Endothelial cell of umbilical vein (primary cell): Measurements from ENCODE around the gene TAF1A. TPM values are rescaled to one million over a fixed set of nuclear protein-coding genes. Genes with fewer than 3 reads are reported as not detected.

ENCODE experiments used
- BruUV-seq: library from RNA; stranded (reverse); fragments of 400-500 nt; replicated peaks from 2 replicates; lab custom pipeline; 2021; lab: Mats Ljungman, UMichigan
- CTCF ChIA-PET: fragments of 300-600, 350-600 bp; sonication (Branson Sonifier 250); formaldehyde crosslinking; loops from one replicate; lab custom pipeline; 2021; ENCODE audit warnings: antibody characterized with exemption, inconsistent platforms; lab: Charles Lee
- POLR2A ChIA-PET: fragments of 300-600, 350-600 bp; sonication (Branson Sonifier 250); formaldehyde crosslinking; loops from one replicate; lab custom pipeline; 2021; ENCODE audit warnings: antibody characterized with exemption, inconsistent platforms; lab: Charles Lee
- DNase-seq: peaks from one replicate; pipeline ENCODE4 v3.0.0-alpha.2; 2011; ENCODE audit warnings: low read depth, low spot score
- FAIRE-seq: peaks from 2 replicates; lab custom pipeline; 2011; peaks lifted over from hg19 to GRCh38; lab: Jason Lieb, UNC
- H2AFZ ChIP-seq: 2 replicates; pipeline ENCODE4 v1.6.0; 2012; ENCODE audit warnings: low read depth, low read length, control low read depth, inconsistent platforms
- H3K27ac ChIP-seq: 2 replicates; pipeline ENCODE4 v1.5.1; 2011; ENCODE audit warnings: low read depth, mild to moderate bottlenecking, control low read depth, low read length, moderate library complexity; ENCODE audit not compliant: insufficient read depth
- H3K27me3 ChIP-seq, 2 experiments: 2 replicates each; pipeline versions ENCODE4 v1.6.0 to v1.6.1; 2011; ENCODE audit warnings: low read length in 2 of 2, mixed read lengths in 1 of 2; ENCODE audit not compliant: control insufficient read depth in 2 of 2, insufficient read depth in 2 of 2
- H3K36me3 ChIP-seq, 2 experiments: 2 replicates in 1 of 2; 3 replicates in 1 of 2; pipeline ENCODE4 v1.5.1; 2011; ENCODE audit warnings: low read length in 2 of 2, mild to moderate bottlenecking in 1 of 2, moderate library complexity in 1 of 2; ENCODE audit not compliant: control insufficient read depth in 2 of 2, insufficient read depth in 2 of 2; ENCODE audit errors: extremely low read depth in 1 of 2
- H3K4me1 ChIP-seq: 3 replicates; pipeline ENCODE4 v1.5.1; 2011; ENCODE audit warnings: mild to moderate bottlenecking, low read length; ENCODE audit not compliant: control insufficient read depth, insufficient read depth; ENCODE audit errors: extremely low read depth
- H3K4me2 ChIP-seq: 2 replicates; pipeline ENCODE4 v1.6.1; 2011; ENCODE audit warnings: low read length, control low read depth, mixed read lengths; ENCODE audit not compliant: insufficient read depth
- H3K4me3 ChIP-seq, 3 experiments: fragments of 200-600 bp in 1 of 3; sonication (generic), shearing (Covaris generic) in 1 of 3; replicated peaks in 1 of 3; 2 replicates each; pipeline ENCODE4 v1.5.1; 2011 to 2016; ENCODE audit warnings: control low read depth in 3 of 3, low read length in 3 of 3, mild to moderate bottlenecking in 2 of 3, inconsistent platforms in 1 of 3, low read depth in 1 of 3, moderate library complexity in 1 of 3; ENCODE audit not compliant: insufficient read depth in 1 of 3
- H3K79me2 ChIP-seq: 2 replicates; pipeline ENCODE4 v1.6.0; 2012; ENCODE audit warnings: low read length, inconsistent platforms; ENCODE audit not compliant: control insufficient read depth, insufficient read depth
- H3K9ac ChIP-seq: replicated peaks from 2 replicates; pipeline ENCODE3; 2011; ENCODE audit warnings: low read length, control low read depth; ENCODE audit not compliant: insufficient read depth; ENCODE audit errors: extremely low read depth
- H3K9me1 ChIP-seq: replicated peaks from 3 replicates; pipeline ENCODE4 v1.6.0; 2011; ENCODE audit warnings: mild to moderate bottlenecking, low read length; ENCODE audit not compliant: control insufficient read depth, insufficient read depth; ENCODE audit errors: extremely low read depth
- H3K9me3 ChIP-seq: replicated peaks from 2 replicates; pipeline ENCODE4 v1.5.1; 2012; ENCODE audit warnings: low read length, inconsistent platforms; ENCODE audit not compliant: control insufficient read depth, insufficient read depth
- H4K20me1 ChIP-seq: replicated peaks from 2 replicates; pipeline ENCODE3; 2011; ENCODE audit warnings: mild to moderate bottlenecking, low read length; ENCODE audit not compliant: control insufficient read depth, insufficient read depth; ENCODE audit errors: extremely low read depth
- FOS ChIP-seq: IDR thresholded peaks from 2 replicates; pipeline ENCODE4 v1.6.1; 2011; ENCODE audit warnings: mild to moderate bottlenecking, low read length, moderate library complexity, borderline replicate concordance; ENCODE audit not compliant: insufficient read depth
- GATA2 ChIP-seq: IDR thresholded peaks from 2 replicates; pipeline ENCODE4 v1.7.0; 2011; ENCODE audit warnings: low read depth, mild to moderate bottlenecking, moderate library complexity, mixed read lengths, low read length; ENCODE audit not compliant: insufficient read length, insufficient read depth
- JUN ChIP-seq: IDR thresholded peaks from 2 replicates; pipeline ENCODE4 v1.6.1; 2011; ENCODE audit warnings: borderline replicate concordance, low read depth; ENCODE audit not compliant: insufficient read length, insufficient read depth
- MYC ChIP-seq: IDR thresholded peaks from one replicate; pipeline ENCODE4 v1.6.1; 2011; ENCODE audit warnings: mild to moderate bottlenecking, low read depth, low read length
- POLR2AphosphoS5 ChIP-seq: IDR thresholded peaks from 2 replicates; pipeline ENCODE4 v1.6.1; 2012; ENCODE audit warnings: low read depth, mild to moderate bottlenecking, control low read depth, low read length, moderate library complexity; ENCODE audit not compliant: insufficient read depth
- dilution Hi-C: fragments of 300-500 bp; cut with MboI; formaldehyde crosslinking; loops from one replicate; pipeline ENCODE4 v1.15.0; 2019; ENCODE audit warnings: low sequenced_read_pairs; ENCODE audit not compliant: extremely low pct_ligation_motif_present
- intact Hi-C: fragments of 100-400 bp; cut with micrococcal nuclease; formaldehyde crosslinking; loops from one replicate; pipeline ENCODE4 v1.10.0; 2022
- polyA plus RNA-seq, 4 experiments: library from polyadenylated mRNA; depleted of rRNA in 3 of 4; stranded (reverse) in 3 of 4; unstranded in 1 of 4; fragments of >200 nt; gene quantifications; 2 replicates each; pipeline versions ENCODE4 v1.2.1 to v1.2.3, GENCODE V29; 2011 to 2012; ENCODE audit warnings: missing spikeins in 1 of 4
- total RNA-seq: library from RNA; stranded (reverse); gene quantifications from 2 replicates; pipeline ENCODE4 v1.2.3, GENCODE V29; 2021
- TF ChIP-seq, protein P1 (sequence below): IDR thresholded peaks from 2 replicates; pipeline ENCODE4 v1.6.1; 2011; ENCODE audit not compliant: insufficient read depth, insufficient read length

TAF1A gene
- total and polyA plus RNA-seq, 2 donors (not counting 3 experiments of a cell fraction or from before 2014, with no cell fraction given), result 1.3 to 5.3 TPM

DNA sequence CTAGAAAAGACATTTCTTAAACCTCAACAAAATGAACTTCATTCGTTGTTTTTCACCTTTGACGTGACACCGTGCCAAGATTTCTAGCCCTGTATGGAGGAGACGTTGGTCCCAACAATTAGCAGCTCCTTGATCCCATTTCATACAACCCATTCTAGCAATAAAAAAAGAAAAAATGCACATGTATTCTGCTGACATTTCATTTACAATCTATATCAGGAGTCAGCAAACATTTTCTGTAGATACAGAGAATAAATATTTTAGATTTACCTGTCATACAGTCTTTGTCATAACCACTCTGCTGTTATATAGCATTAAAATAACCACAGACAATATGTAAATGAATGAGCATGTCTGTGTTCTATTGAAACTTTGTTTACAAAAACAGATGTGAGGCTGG is 7.0 kb upstream of the TAF1A start:
- BruUV-seq, result no TSS peak
- FAIRE-seq (no peak), DNase-seq (no peak)
- TF ChIP-seq POLR2AphosphoS5, result no peak
- TF ChIP-seq GATA2, result no peak
- TF ChIP-seq FOS, result no peak
- intact Hi-C loops, result no loop called here
- H3K4me2 ChIP-seq, result no peak overlapping the region
- no peaks in the 10 kb centered on the region for H3K9me3 ChIP-seq
- no peaks in the 10 kb centered on the region for H3K79me2 ChIP-seq
- no peaks in the 10 kb centered on the region for H4K20me1 ChIP-seq
- H3K36me3 ChIP-seq, result no peaks in the 10 kb centered on the region
- no peak overlapping the region for H3K27ac ChIP-seq
- H3K4me1 ChIP-seq, result peaks cover 15% of the 10 kb centered on the region
- H2AFZ ChIP-seq, result no peak overlapping the region
- CTCF ChIA-PET, result no interaction called here
- no peaks in the 10 kb centered on the region for H3K27me3 ChIP-seq
- POLR2A ChIA-PET, result no interaction called here
- H3K9ac ChIP-seq, result no peak overlapping the region
- dilution Hi-C loops, result no loop called here
- no peak overlapping the region for H3K4me3 ChIP-seq
- no peaks in the 10 kb centered on the region for H3K9me1 ChIP-seq

DNA sequence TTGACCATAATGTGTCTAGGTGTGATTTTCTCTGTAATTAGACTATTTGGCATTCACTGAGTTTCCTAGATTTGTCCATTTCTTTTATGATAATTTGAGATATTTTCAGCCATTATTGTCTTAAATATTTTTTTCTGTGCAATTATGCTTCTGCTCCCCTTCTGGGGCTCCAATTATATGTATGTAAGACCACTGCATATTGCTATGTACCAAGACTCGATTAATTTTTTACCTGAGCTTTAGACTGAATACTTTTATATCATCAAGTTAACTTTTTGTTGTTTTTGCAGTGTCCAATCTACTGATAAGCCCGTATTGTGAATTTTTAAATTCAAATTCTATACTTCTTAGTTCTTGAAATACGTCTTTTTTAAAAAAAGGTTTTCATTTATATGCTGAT is 5.1 kb upstream of the TAF1A start:
- ChIA-PET CTCF (interaction anchor here (1.2 to 1.5 kb wide), 3 partner anchors 10 to 40 kb away, joined by 3 read pairs; no protein-coding TSS in a partner anchor), POLR2A (no interaction called here)
- H3K27ac ChIP-seq, result no peak overlapping the region
- BruUV-seq, result no TSS peak
- no peaks in the 10 kb centered on the region for H4K20me1 ChIP-seq
- H3K36me3 ChIP-seq, result no peaks in the 10 kb centered on the region
- TF ChIP-seq JUN (no peak), MYC (no peak), GATA2 (no peak), FOS (no peak)
- TF ChIP-seq, protein P1, sequence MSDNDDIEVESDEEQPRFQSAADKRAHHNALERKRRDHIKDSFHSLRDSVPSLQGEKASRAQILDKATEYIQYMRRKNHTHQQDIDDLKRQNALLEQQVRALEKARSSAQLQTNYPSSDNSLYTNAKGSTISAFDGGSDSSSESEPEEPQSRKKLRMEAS, result no peak
- dilution Hi-C loops (no loop called here), intact Hi-C loops (no loop called here)
- H3K4me3 ChIP-seq, result no peak overlapping the region
- peaks cover 6% of the 10 kb centered on the region for H3K4me1 ChIP-seq
- no peak overlapping the region for H3K4me2 ChIP-seq
- no peaks in the 10 kb centered on the region for H3K79me2 ChIP-seq
- no peaks in the 10 kb centered on the region for H3K9me1 ChIP-seq
- no peak overlapping the region for H2AFZ ChIP-seq
- no peaks in the 10 kb centered on the region for H3K27me3 ChIP-seq
- FAIRE-seq (no peak), DNase-seq (no peak)
- no peaks in the 10 kb centered on the region for H3K9me3 ChIP-seq
- H3K9ac ChIP-seq, result no peak overlapping the region
